ENCODE data around the gene C11orf68. TPM values are rescaled to one million over a fixed set of nuclear protein-coding genes. Genes with fewer than 3 reads are reported as not detected.

Gene C11orf68
- total and polyA plus RNA-seq, 9 of the 15 experiments (the other 6 are each of a cell fraction or from before 2014, with no cell fraction given), result 3.6 to 35.9 (median 12.8) TPM

DNA sequence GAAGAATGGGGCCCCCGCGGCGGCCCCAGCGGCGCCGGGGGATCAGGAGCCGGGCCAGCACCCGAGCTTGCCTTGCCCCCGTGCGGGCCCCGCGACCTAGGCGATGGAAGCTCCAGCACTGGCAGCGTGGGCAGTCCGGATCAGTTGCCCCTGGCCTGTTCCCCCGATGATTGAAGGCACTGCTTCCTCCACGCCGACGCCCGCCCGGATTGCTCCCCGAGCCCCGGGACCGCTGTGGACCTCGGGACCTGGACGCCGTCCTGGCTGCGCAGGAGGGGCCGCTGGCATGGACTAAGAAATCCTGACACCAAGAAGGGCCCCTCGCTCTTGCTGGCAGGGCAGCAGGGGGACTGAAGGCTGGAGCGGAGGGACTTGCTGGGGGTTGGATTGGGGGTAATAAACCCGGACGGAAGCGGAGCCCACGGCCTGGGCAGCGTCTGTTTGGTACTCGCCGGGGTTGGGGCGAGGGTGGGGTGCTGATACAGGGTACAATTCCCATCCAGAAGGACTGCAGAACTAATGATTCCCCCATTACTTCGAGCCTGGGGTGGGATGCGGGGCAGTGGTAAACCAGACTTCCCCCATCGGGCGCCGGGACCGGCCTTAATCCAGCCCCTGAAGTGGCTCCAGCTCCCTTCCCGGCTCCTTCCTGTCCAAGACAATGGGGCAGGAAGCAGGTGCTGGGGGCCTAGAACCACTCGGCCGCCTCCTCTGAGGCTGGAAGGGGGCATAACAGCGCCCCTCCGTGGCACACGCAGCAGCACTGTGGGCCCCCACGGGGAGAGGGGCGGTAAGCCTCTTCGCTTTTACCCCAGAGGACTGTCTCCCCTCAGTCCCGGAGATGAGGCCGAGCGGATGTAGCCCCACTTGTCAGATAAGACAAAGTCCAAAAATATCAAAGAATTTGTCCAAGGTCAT is 27.4 kb downstream of the C11orf68 start (continued):
- no peak for TF ChIP-seq CBX8 (IDR thresholded peaks at IDR 0.05; ENCODE audit: borderline replicate concordance, extremely low read depth, low read depth, low read length, poor library complexity, severe bottlenecking)
- TF ChIP-seq NCOA1 (IDR thresholded peaks at IDR 0.05; ENCODE audit: low read depth), result 0 out of 2 replicates have a peak, but pooled peaks have one; percentile 17
- TF ChIP-seq TCF7L2 (IDR thresholded peaks at IDR 0.05; ENCODE audit: low read depth, low read length), result no peak
- TF ChIP-seq, protein P1, sequence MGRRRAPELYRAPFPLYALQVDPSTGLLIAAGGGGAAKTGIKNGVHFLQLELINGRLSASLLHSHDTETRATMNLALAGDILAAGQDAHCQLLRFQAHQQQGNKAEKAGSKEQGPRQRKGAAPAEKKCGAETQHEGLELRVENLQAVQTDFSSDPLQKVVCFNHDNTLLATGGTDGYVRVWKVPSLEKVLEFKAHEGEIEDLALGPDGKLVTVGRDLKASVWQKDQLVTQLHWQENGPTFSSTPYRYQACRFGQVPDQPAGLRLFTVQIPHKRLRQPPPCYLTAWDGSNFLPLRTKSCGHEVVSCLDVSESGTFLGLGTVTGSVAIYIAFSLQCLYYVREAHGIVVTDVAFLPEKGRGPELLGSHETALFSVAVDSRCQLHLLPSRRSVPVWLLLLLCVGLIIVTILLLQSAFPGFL (CRISPR knock-in tag; IDR thresholded peaks at IDR 0.05), result no peak
- TF ChIP-seq, protein P2, sequence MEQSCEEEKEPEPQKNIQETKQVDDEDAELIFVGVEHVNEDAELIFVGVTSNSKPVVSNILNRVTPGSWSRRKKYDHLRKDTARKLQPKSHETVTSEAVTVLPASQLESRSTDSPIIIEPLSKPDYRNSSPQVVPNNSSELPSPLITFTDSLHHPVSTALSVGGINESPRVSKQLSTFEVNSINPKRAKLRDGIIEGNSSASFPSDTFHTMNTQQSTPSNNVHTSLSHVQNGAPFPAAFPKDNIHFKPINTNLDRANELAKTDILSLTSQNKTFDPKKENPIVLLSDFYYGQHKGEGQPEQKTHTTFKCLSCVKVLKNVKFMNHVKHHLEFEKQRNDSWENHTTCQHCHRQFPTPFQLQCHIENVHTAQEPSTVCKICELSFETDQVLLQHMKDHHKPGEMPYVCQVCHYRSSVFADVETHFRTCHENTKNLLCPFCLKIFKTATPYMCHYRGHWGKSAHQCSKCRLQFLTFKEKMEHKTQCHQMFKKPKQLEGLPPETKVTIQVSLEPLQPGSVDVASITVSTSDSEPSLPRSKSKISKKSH (CRISPR knock-in tag; IDR thresholded peaks at IDR 0.05), result no peak
- TF ChIP-seq GATA2 (CRISPR knock-in tag; IDR thresholded peaks at IDR 0.05), result no peak
- TF ChIP-seq DPF2 (IDR thresholded peaks at IDR 0.05), result no peak; the same call in 1 of the 2 replicates
- peak; percentile 57; the same call in 1 of the 2 replicates for TF ChIP-seq ZNF24 (IDR thresholded peaks at IDR 0.05)
- no peak for TF ChIP-seq ADNP (tag; IDR thresholded peaks at IDR 0.05)
- TF ChIP-seq, protein P3, sequence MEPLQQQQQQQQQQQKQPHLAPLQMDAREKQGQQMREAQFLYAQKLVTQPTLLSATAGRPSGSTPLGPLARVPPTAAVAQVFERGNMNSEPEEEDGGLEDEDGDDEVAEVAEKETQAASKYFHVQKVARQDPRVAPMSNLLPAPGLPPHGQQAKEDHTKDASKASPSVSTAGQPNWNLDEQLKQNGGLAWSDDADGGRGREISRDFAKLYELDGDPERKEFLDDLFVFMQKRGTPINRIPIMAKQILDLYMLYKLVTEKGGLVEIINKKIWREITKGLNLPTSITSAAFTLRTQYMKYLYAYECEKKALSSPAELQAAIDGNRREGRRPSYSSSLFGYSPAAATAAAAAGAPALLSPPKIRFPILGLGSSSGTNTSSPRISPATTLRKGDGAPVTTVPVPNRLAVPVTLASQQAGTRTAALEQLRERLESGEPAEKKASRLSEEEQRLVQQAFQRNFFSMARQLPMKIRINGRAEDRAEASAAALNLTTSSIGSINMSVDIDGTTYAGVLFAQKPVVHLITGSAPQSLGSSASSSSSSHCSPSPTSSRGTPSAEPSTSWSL (CRISPR knock-in tag; IDR thresholded peaks at IDR 0.05; ENCODE audit: borderline replicate concordance), result no peak
- no peak for TF ChIP-seq SOX6 (IDR thresholded peaks at IDR 0.05)
- TF ChIP-seq RBM17 (IDR thresholded peaks at IDR 0.05; ENCODE audit: borderline replicate concordance, low read depth, low read length), result no peak
- TF ChIP-seq SMARCA4 (IDR thresholded peaks at IDR 0.05), result no peak; the same call in 1 of the 2 replicates
- 0 out of 4 replicates have a peak, but pooled peaks of 1 of the 2 experiments have one; percentile 21 for TF ChIP-seq NONO (IDR thresholded peaks at IDR 0.05; ENCODE audit: low read depth in 2 of 2, low read length in 1 of 2)
- TF ChIP-seq GTF2A2 (tag; IDR thresholded peaks at IDR 0.05), result no peak
- TF ChIP-seq GATAD2A (IDR thresholded peaks at IDR 0.05), result 0 out of 2 replicates have a peak, but pooled peaks have one; percentile 17
- no peak for TF ChIP-seq ZNF263 (CRISPR knock-in tag; IDR thresholded peaks at IDR 0.05; ENCODE audit: borderline replicate concordance)
- no peak for TF ChIP-seq SIX5 (IDR thresholded peaks at IDR 0.05; ENCODE audit: borderline replicate concordance in 1 of 2, insufficient read depth in 1 of 2, low read depth in 1 of 2, low read length in 2 of 2)
- no peak for TF ChIP-seq CEBPG (CRISPR knock-in tag; IDR thresholded peaks at IDR 0.05)
- TF ChIP-seq CEBPG (tag; conservative IDR thresholded peaks at IDR 0.05 in 1 of 2, IDR thresholded peaks at IDR 0.05 in 1 of 2), result no peak
- TF ChIP-seq ZBTB8A (IDR thresholded peaks at IDR 0.05; ENCODE audit: partially characterized antibody), result no peak
- peak; percentile 80 for TF ChIP-seq HMGN3 (IDR thresholded peaks at IDR 0.05; ENCODE audit: borderline replicate concordance, extremely low read depth, insufficient read length, low read depth, low read length)
- peak; percentile 54; the same call in 1 of the 2 replicates for TF ChIP-seq CREM (IDR thresholded peaks at IDR 0.05; ENCODE audit: low read depth)
- peak; percentile 28; the same call in 1 of the 2 replicates for TF ChIP-seq SMC3 (conservative IDR thresholded peaks at IDR 0.05; ENCODE audit: insufficient read depth, low read depth, low read length)
